Anterior cingulate cortex (tissue), 58 donors: ENCODE data around the gene PCDHGB5.

Experiments
- DNase-seq, 58 donors: peaks; one replicate each; lab custom pipeline; 2025; lab: John Stamatoyannopoulos, UW

The PCDHGB5 gene

DNA sequence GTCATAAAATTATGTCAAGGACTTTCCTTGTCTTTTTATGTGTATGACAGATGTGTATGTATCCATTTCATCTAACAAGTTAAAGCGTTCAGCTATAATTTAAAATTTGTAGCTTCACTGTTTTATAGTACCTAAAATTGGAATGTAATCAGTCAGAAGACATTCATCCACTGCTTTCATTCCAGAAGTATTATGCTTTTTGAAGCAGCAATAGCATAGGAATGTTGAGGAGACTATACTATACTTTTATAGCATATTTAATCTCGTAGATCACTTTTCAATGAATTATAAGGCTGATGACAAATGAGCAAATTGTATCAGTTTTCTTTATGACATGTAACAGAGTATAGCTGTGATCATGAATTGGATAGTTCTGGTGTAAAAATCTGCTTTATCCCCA, 39.5 kb downstream of the PCDHGB5 start:
- DNase-seq: no peak

DNA sequence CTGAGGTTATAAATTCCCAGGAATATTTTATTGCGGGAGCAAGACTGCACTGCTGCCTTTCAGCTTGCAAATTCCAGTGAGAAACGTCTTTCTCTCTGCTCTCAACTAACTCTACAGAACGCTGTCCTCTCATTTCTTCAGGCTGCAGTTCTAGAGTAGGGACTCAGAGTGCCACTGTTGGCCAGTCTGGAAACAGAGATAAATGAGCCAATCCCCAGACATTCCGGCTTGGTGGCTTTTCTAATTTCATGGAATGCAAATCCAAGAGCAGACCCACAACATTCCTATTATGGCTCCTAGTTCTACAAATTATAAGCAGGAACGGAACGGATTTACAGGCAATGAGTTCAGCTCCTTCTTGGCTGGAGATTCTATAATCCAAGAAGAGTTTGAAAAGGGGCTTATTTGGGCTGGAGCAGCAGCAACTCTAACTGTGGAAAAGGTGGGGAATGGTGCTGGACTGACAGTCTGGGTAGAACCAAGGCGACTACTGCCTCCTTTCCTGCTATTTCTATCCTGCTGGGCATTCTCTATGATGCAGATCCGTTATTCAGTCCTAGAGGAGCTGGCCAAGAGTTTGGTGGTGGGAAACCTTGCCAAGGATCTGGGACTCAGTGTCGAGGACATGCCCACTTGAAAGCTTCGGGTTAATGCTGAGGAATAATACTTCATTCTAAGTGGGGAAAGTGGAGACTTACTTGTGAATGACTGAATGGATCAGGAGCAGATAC, 41.8 kb downstream of the PCDHGB5 start:
- no peak for DNase-seq

DNA sequence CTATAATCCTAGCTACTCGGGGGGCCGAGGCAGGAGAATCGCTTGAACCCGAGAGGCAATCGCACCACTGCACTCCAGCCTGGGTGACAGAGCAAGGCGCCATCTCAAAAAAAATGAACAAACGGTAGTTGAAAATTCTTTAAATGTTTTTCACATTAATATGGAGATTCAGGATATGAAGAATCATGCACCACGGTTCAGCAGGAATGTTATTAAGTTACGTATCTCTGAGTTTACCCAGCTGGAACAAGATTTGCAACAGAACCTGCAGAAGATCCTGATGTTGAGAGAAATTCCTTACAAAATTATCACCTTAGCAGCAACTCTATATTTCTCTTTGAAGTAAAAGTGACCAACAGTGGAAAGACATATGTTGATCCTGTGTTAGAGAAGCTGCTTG, 42.6 kb downstream of the PCDHGB5 start:
- no peak for DNase-seq

DNA sequence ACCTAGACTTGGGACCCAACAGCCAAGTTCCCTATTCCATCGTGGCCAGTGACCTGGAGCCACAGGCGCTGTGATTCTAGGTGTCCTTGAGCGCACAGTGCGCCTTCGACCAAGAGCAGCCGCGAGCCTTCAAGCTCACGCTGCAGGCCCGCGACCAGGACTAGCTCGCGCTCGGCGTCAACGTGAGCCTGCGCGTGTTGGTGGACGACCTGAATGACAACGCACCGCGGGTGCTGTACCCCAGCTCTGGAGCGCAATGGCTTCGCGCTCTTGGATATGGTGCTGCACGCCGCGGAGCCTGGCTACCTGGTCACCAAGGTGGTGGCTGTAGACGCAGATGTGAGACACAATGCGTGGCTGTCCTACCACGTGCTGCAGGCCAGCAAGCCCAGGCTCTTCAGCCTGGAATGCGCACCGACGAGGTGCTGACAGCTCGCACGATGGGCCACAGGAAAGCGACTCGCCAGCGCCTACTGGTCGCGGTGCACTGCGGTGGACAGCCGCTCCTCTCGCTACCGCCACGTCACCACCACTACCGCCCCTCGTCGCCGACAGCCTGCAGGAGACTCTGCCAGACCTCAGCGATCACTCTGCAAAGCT, 43.9 kb downstream of the PCDHGB5 start:
- DNase-seq: no peak
